GM12892 (cell line): ENCODE data around the gene GARNL3.

Source experiments
- POLR2A ChIP-seq: IDR thresholded peaks from 2 replicates; pipeline ENCODE4 v1.6.1; 2011; ENCODE audit warnings: low read depth, low read length, control low read depth
- TAF1 ChIP-seq: IDR thresholded peaks from 2 replicates; pipeline ENCODE4 v1.6.1; 2011; ENCODE audit warnings: low read depth, mild to moderate bottlenecking, control low read depth, low read length, borderline replicate concordance

- TF ChIP-seq POLR2A (no peak), TAF1 (no peak)
Measured at GRCh38 chr9:127353882-127354281, 89.3 kb downstream of the GARNL3 start.
